Activated T-cell treated with anti-CD3 and anti-CD28 coated beads, Interleukin-2, amount 50 U/mL, for 4 hours (primary cell): ENCODE data around the gene OR2S2. TPM values are rescaled to one million over a fixed set of nuclear protein-coding genes. Genes with fewer than 3 reads are reported as not detected.

Experiments used
- ATAC-seq, 2 donors: fragments of 200-7000 bp; cut with Tn5 transposase; one replicate each; pipeline ENCODE4 v1.10.0; 2021
- DNase-seq: peaks from one replicate; pipeline ENCODE4 v3.0.0-alpha.2; 2020
- H3K27me3 Mint-ChIP-seq: one replicate; pipeline ENCODE4 v1.8.0; 2021; ENCODE audit warnings: low read depth, mixed read lengths
- H3K36me3 Mint-ChIP-seq: one replicate; pipeline ENCODE4 v1.8.0; 2022; ENCODE audit warnings: mixed read lengths; ENCODE audit not compliant: insufficient read depth
- H3K4me1 Mint-ChIP-seq: one replicate; pipeline ENCODE4 v1.8.0; 2021; ENCODE audit warnings: low read depth, mixed read lengths
- H3K4me3 Mint-ChIP-seq: one replicate; pipeline ENCODE4 v1.8.0; 2021; ENCODE audit warnings: mild to moderate bottlenecking, moderate library complexity, mixed read lengths
- H3K9me3 Mint-ChIP-seq: one replicate; pipeline ENCODE4 v1.8.0; 2021; ENCODE audit warnings: mixed read lengths
- total RNA-seq, 3 donors: library from RNA; stranded (reverse); gene quantifications; one replicate each; pipeline ENCODE4 v1.2.1, GENCODE V29; 2021

OR2S2 gene
- total RNA-seq, 3 donors from 2014 or later, result not detected

DNA sequence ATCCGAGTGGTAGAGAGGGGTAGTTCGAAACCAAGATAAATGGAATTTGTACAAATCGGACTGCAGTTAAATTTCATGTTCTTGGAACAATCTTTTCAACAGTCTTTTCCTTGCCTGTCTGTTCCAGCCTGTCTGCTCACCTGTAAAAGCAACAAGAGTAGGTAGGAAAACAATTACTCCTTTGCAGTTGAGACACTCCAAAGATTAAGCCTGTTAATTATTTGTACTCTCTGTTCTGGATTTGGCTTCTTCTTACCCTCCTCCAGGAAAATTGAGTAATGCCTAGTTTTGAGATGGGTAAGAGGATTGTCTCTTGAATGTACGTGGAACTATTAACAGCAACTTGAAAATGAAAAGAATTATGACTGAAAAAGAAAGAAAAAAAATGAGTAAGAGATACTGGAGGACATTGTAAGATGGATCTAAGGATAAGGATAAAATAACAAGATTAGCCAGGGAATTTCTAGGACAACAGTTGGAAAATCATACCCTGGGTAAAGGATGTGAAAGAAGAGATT lies 24.3 kb downstream of the OR2S2 start:
- no peak overlapping the region for H3K4me3 Mint-ChIP-seq

DNA sequence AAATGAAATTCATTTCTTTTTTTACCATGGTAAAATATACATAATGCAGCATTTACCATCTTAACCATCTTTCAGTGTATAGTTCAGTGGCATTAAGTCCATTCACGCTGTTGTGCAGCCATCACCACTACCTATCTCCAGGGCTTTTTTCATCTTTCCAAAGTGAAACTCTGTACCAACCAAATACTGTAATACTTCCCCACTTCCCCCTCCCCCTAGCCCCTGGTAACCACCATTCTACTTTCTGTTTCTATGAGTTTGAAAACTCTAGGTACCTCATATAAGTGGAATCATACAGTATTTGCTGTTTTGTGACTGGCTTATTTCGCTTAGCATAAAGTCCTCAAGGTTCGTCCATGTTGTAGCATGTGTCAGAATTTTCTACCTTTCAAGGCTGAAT lies 25.2 kb downstream of the OR2S2 start:
- DNase-seq, result no peak
- Mint-ChIP-seq H3K4me1 (peaks cover 22% of the 10 kb centered on the region), H3K4me3 (no peak overlapping the region), H3K27me3 (no peaks in the 10 kb centered on the region), H3K9me3 (peaks cover 6% of the 10 kb centered on the region), H3K36me3 (no peaks in the 10 kb centered on the region)
- ATAC-seq, result peak; percentile 80 to 85

More for the DNA sequence above, 24.3 kb downstream of the OR2S2 start:
- Mint-ChIP-seq H3K9me3 (peaks cover 6% of the 10 kb centered on the region), H3K4me1 (peaks cover 29% of the 10 kb centered on the region), H3K36me3 (no peaks in the 10 kb centered on the region), H3K27me3 (no peaks in the 10 kb centered on the region)
- ATAC-seq (peak in 1 of 2 donors; percentile 17), DNase-seq (no peak)

DNA sequence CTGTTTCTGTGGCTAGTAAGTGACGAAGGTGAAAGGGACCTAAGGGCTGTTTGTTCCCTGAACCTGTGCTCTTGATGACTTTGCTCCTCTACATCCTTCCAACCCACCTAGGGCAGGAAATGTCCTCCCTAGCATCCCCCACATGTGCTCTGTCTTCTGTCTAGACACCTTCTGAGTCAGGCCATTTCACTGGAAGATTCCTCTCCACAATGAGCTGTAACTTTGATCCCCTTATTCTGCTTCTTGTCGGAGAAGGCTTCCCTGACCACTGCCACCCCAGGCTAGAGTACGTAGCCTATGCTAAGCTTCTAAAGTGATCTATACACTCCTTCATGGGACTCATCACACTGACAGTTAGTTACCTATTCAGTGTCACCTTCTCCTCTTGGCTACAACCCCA lies 27.0 kb downstream of the OR2S2 start:
- H3K4me3 Mint-ChIP-seq, result no peak overlapping the region
- no peaks in the 10 kb centered on the region for H3K27me3 Mint-ChIP-seq
- no peaks in the 10 kb centered on the region for H3K36me3 Mint-ChIP-seq
- ATAC-seq (no peak), DNase-seq (no peak)
- peaks cover 12% of the 10 kb centered on the region for H3K4me1 Mint-ChIP-seq
- no peaks in the 10 kb centered on the region for H3K9me3 Mint-ChIP-seq

DNA sequence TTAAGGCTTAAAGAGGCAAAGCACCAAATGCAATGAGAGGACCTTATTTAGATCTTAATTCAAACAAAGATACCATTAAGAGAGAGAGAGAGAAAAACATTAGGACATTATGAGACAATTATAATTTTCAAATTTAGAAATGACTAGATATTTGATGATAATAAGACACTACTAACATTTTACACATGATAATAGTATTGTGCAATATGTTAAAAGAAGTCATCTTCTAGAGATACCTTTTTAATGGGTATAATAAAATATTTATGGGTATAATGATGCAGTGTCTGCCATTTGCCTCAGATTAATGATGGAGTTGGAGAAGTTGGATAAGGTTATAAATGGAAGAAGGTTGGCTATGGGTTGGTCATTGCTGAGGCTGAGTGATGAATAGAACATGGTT lies 27.4 kb downstream of the OR2S2 start:
- peaks cover 12% of the 10 kb centered on the region for H3K4me1 Mint-ChIP-seq
- H3K4me3 Mint-ChIP-seq, result no peak overlapping the region
- H3K36me3 Mint-ChIP-seq, result no peaks in the 10 kb centered on the region
- H3K27me3 Mint-ChIP-seq, result no peaks in the 10 kb centered on the region
- ATAC-seq, result no peak
- H3K9me3 Mint-ChIP-seq, result no peaks in the 10 kb centered on the region
- DNase-seq, result no peak

DNA sequence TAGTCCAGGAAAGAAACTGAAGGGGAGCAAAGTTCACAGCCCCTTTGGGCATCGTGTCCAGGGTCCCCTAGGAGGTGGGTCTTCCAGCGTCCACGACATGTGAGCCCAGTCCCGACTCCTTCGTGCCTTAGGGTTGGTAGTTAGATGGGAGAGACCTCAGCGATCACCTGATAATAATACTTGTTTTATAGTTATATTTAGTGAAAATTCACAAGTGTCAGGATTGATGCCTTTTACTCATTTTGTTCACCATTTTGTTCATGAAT lies 28.6 kb downstream of the OR2S2 start:
- Mint-ChIP-seq H3K36me3 (no peaks in the 10 kb centered on the region), H3K4me1 (peaks cover 17% of the 10 kb centered on the region), H3K4me3 (no peak overlapping the region), H3K9me3 (no peaks in the 10 kb centered on the region), H3K27me3 (no peaks in the 10 kb centered on the region)
- no peak for DNase-seq
- no peak for ATAC-seq

DNA sequence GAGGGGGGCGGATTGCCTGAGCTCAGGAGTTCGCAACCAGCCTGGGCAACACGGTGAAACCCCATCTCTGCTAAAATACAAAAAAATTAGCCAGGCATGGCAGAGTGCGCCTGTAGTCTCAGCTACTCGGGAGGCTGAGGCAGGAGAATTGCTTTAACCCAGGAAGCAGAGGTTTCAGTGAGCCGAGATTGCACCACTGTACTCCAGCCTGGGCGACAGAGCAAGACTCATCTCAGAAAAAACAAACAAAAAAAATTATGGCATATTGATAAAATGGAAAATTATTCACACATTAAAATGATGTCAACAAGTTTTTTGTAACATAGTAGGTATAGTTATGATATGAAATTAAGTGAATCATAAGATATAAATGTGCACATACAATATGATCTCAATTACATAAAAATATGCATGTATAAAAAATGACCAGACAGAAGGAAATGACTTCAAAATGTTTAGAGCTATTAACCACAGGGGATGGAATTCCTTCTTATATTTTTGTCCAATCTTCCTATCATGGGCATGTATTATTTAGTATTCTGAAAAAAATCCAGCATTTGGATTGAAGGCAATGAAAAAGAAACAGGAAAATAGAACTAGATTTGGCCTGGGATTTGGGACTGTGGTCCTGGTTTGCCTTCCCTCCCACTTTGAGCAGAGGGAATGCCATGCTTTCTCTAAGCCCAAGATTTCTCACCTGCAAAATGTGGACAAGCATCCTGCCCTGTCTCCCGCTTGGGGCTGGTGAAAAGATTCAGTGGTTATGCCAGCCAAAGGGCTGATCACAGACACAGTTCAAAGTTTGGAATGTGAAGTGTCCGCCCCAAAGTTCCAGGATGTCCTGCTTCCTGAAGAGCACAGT lies 29.1 kb downstream of the OR2S2 start:
- no peak for ATAC-seq
- H3K9me3 Mint-ChIP-seq, result no peaks in the 10 kb centered on the region
- no peak for DNase-seq
- no peak overlapping the region for H3K4me3 Mint-ChIP-seq
- H3K4me1 Mint-ChIP-seq, result peaks cover 21% of the 10 kb centered on the region
- H3K27me3 Mint-ChIP-seq, result no peaks in the 10 kb centered on the region
- H3K36me3 Mint-ChIP-seq, result no peaks in the 10 kb centered on the region

DNA sequence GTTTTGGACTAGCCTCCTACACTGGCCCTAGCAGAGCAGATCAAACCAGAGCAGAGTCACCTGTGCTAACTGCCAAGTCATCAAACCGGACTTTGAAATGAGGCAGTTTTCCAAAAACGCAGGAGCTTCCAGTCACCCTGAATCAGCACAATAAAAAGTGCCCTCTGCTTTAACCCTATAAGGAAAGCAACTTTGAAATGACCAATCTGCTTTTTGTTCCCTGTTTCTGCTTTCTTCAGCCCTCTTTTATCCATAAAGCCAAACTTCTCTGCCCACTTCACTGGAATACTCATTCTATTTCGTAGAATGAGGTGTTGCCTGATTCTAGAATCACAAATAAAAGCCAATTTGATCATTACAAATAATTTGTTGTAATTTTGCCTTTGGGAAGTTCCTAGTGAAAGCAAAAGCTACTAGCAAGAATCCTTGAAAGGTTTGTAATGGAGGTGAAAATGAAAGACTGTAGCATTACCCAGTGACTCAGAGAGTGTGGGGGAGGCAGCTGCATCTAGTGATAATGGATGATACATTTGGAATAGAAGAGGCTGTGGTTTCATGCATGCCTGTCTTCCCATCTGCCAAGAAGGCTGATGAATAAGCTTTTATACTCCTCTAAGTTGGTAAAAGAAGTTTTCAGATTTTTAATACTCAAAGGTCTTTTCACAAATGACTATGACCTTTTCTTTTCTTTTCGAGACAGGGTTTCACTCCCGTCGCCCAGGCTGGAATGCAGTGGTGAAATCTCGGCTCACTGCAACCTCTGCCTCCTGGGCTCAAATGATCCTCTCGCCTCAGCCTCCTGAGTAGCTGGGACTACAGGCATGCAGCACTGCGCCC lies 33.8 kb downstream of the OR2S2 start:
- ATAC-seq (peak; percentile 97 to 98), DNase-seq (no peak)
- Mint-ChIP-seq H3K4me1 (peaks cover 10% of the 10 kb centered on the region), H3K27me3 (no peaks in the 10 kb centered on the region), H3K36me3 (no peaks in the 10 kb centered on the region), H3K9me3 (no peaks in the 10 kb centered on the region), H3K4me3 (no peak overlapping the region)

DNA sequence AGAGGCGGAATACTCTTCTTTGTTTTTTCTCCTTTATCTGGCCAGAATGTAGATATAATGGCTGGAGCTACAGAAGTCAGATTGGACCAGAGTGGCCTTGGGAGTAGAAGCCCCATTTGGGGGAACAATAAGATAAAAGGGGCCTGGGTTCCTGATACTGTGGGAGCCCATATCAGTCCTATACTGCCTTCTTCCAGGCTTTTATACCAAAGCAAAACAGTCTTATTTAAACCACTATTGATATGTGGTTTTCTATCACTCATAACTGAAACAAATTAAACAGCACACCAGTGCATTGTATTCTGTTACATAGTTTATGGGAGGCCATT lies 34.4 kb downstream of the OR2S2 start:
- DNase-seq (no peak), ATAC-seq (no peak)
- H3K4me3 Mint-ChIP-seq, result no peak overlapping the region
- no peaks in the 10 kb centered on the region for H3K36me3 Mint-ChIP-seq
- no peaks in the 10 kb centered on the region for H3K9me3 Mint-ChIP-seq
- H3K4me1 Mint-ChIP-seq, result peaks cover 11% of the 10 kb centered on the region
- H3K27me3 Mint-ChIP-seq, result no peaks in the 10 kb centered on the region

DNA sequence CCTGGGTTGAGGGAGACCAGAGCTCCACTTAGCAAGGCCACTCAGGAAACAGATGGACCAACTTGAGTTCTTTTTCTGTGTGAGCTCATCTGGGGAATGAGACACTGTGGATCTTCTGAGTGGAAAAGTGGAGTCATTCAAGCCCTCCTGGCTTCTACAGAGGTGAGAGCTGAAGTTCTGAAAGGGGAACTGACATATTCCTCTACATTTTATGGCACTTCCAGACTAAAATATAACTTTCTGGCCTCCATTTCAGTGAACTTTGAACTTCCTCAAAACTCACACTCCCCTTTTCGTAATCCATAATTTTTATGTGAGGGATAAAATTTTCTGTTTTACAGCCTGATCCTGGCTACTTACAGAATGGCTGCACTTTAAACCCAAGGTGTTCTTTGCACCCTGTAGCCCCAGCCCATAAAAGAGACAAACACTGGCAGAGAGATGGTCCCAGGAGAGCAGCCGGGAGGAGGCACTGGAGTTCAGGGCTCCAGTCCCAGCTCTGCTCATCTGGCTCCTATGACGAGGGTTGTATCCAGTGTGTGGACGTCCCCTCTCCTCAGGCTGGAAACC lies 37.8 kb downstream of the OR2S2 start:
- no peaks in the 10 kb centered on the region for H3K36me3 Mint-ChIP-seq
- peaks cover 13% of the 10 kb centered on the region for H3K4me1 Mint-ChIP-seq
- DNase-seq, result no peak
- H3K27me3 Mint-ChIP-seq, result no peaks in the 10 kb centered on the region
- ATAC-seq, result no peak
- H3K4me3 Mint-ChIP-seq, result no peak overlapping the region
- H3K9me3 Mint-ChIP-seq, result no peaks in the 10 kb centered on the region

DNA sequence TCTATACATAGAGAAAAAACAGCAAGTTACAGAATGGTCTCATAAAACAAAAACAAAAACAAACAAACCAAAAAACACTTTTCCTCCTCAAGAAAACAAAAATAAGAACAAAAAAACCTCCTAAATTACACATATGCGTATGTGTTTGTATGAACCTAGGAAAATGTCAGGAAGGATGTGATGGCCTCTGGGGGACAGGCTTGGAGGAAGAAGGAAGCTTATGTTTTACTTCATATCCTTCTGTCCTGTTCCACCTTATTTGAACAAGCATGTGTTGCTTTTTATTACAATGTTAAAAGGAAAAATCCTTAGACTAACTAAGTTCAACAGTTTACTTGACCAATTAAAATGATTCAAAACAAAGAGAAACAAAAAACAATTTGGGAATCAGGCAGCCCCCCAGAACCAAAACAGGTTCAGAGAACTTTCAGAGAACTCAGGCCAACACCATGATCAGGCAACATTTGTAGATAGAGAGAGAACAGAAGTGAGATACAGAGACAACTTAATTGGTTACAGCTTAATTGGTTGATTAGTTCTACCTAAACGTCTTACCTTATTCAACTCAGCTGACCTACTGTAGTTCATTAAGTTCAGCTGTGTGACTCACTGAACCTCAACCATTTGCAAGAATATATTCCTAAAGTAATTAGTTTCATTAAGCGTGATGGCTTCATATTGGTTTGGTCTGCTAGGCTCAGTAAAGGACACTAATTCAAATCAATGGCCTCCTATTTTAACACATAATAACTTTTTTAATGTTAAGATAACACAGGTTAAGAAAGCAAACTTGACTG lies 38.5 kb downstream of the OR2S2 start:
- ATAC-seq (no peak), DNase-seq (no peak)
- no peaks in the 10 kb centered on the region for H3K9me3 Mint-ChIP-seq
- peaks cover 9% of the 10 kb centered on the region for H3K4me1 Mint-ChIP-seq
- H3K27me3 Mint-ChIP-seq, result no peaks in the 10 kb centered on the region
- H3K4me3 Mint-ChIP-seq, result no peak overlapping the region
- H3K36me3 Mint-ChIP-seq, result no peaks in the 10 kb centered on the region

DNA sequence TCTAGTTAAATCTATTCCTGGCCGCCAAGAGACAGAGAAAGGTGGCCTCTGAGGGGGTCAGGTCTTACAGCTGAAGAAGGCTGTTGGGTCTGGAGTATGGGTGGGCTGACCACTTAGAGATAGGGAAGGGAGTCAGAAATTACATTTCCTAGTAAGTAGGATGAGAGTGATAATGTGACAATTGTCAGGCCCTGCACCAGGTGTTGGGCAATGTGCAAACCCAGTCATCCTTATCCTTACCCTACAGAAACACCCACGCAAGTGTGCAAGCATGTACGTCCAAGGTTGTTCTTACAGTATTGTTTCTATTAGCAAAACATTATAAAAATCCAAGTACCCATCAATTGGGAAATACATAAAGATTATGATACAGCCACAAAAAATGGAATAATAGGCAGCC lies 39.2 kb downstream of the OR2S2 start:
- Mint-ChIP-seq H3K36me3 (no peaks in the 10 kb centered on the region), H3K27me3 (no peaks in the 10 kb centered on the region), H3K9me3 (no peaks in the 10 kb centered on the region), H3K4me1 (peaks cover 4% of the 10 kb centered on the region), H3K4me3 (no peak overlapping the region)
- DNase-seq, result no peak
- ATAC-seq, result no peak

DNA sequence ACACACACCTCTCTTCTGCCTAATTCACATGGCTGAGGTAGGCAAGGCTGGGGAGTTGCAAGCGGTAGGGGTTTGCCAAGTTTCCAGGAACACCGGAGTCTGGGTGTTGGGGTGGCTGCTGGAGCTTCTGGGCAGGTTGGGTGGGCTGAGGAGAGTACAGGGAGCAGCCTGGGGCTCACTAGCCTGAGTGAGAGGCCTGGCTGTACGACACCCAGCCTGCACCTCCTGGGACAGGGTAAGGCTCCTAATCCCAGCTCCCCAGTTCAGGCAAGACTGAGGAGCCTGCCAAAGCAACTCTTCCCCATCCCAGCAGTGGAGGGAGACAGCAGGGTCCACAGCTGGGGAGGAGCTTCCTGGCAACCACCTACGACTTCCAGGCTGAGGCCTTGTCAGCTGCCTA lies 40.7 kb downstream of the OR2S2 start:
- H3K27me3 Mint-ChIP-seq, result no peaks in the 10 kb centered on the region
- no peaks in the 10 kb centered on the region for H3K9me3 Mint-ChIP-seq
- no peak for DNase-seq
- no peak for ATAC-seq
- H3K36me3 Mint-ChIP-seq, result no peaks in the 10 kb centered on the region
- peaks cover 4% of the 10 kb centered on the region for H3K4me1 Mint-ChIP-seq
- H3K4me3 Mint-ChIP-seq, result no peak overlapping the region

DNA sequence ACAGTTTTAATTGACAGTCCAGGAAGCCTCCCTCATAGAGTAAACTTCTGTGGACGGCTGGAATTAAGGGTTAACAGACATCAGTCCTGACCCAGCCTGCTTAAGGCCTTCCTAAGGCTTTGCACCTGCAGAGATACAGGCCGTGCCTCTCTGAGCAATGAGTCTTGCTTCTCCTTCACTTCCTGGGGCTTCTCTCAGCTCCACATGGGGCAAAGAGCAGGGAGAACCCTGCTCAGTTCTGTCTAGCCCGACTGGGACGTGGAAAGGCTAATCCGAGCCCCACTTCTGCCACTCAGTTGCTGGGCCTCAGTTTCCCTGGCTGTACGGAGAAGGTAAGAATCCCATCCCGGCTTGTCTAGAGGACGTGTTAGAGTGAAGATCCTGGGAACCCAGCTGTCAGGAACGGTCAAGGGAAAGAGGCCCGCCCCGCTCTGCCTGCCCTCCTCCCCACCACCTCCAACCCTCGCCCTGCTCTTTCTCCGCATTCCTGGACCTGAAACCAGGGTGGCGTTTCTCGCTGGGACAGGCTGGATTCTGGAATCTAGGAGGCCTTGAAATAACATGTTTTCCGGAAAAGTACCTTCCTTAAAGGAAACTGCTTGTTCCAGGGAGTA lies 42.2 kb downstream of the OR2S2 start:
- Mint-ChIP-seq H3K4me3 (no peak overlapping the region), H3K27me3 (no peaks in the 10 kb centered on the region), H3K9me3 (no peaks in the 10 kb centered on the region), H3K4me1 (peaks cover 16% of the 10 kb centered on the region), H3K36me3 (no peaks in the 10 kb centered on the region)
- ATAC-seq (no peak), DNase-seq (no peak)

DNA sequence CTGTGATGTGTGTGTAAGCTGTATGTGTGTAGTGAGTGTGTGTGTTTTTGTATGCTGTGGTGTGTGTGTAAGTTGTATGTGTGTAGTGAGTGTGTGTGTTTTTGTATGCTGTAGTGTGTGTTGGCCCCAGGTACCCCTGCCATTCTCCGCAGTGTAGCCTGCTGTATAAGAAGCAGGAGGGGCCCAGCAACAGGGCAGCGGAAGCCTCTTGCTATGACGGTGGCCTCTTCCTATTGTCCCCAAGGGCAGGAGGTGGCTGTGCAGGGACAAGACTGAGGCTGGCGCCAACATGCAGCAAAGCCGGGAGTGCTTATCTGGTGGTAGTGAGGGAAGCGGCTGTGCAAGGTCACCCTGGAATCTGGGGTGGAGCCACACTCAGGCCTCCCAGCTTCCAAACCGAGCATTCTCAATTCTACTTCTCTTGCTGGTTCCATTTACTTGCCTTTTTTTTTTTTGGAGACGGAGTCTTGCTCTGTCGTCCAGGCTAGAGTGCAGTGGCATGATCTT lies 43.6 kb downstream of the OR2S2 start:
- H3K9me3 Mint-ChIP-seq, result no peaks in the 10 kb centered on the region
- H3K27me3 Mint-ChIP-seq, result no peaks in the 10 kb centered on the region
- DNase-seq (no peak), ATAC-seq (no peak)
- no peaks in the 10 kb centered on the region for H3K36me3 Mint-ChIP-seq
- H3K4me1 Mint-ChIP-seq, result peaks cover 30% of the 10 kb centered on the region
- H3K4me3 Mint-ChIP-seq, result no peak overlapping the region
